ENCODE measurements around the gene PRR9.

DNA sequence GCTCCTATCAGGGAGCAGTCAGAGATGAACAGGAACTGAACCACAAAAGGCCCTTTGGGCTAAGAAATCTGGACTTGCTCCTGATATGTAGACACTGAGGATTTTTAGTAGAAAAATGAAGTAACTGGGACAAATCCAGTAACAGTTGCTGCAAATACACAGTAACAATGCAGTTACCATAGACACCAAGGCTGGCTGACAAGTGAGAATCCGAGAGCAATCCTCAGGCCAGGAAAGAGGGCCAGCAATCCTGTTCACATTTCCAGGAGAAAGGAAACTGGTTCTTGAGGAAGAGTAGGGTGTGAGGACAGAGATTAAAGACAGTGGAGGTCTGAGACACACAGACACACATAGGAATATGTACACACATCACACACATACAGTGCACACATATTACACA, 32.8 kb downstream of the PRR9 start:
- TF ChIP-seq, protein P1, sequence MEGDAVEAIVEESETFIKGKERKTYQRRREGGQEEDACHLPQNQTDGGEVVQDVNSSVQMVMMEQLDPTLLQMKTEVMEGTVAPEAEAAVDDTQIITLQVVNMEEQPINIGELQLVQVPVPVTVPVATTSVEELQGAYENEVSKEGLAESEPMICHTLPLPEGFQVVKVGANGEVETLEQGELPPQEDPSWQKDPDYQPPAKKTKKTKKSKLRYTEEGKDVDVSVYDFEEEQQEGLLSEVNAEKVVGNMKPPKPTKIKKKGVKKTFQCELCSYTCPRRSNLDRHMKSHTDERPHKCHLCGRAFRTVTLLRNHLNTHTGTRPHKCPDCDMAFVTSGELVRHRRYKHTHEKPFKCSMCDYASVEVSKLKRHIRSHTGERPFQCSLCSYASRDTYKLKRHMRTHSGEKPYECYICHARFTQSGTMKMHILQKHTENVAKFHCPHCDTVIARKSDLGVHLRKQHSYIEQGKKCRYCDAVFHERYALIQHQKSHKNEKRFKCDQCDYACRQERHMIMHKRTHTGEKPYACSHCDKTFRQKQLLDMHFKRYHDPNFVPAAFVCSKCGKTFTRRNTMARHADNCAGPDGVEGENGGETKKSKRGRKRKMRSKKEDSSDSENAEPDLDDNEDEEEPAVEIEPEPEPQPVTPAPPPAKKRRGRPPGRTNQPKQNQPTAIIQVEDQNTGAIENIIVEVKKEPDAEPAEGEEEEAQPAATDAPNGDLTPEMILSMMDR (conservative IDR thresholded peaks at IDR 0.05; ENCODE audit: low read depth, low read length): no peak
- no peak for TF ChIP-seq EZH2phosphoT487 (IDR thresholded peaks at IDR 0.05; ENCODE audit: borderline replicate concordance, low read length)
- TF ChIP-seq EZH2 (IDR thresholded peaks at IDR 0.05; ENCODE audit: low read length, unreplicated experiment): no peak

Data from PC-3 (cell line).